ENCODE data around the gene ZDHHC11B. TPM values are rescaled to one million over a fixed set of nuclear protein-coding genes. Genes with fewer than 3 reads are reported as not detected.

Gene ZDHHC11B
- total RNA-seq, 2 experiments from 2014 or later = 14.8 to 15.1 TPM

DNA sequence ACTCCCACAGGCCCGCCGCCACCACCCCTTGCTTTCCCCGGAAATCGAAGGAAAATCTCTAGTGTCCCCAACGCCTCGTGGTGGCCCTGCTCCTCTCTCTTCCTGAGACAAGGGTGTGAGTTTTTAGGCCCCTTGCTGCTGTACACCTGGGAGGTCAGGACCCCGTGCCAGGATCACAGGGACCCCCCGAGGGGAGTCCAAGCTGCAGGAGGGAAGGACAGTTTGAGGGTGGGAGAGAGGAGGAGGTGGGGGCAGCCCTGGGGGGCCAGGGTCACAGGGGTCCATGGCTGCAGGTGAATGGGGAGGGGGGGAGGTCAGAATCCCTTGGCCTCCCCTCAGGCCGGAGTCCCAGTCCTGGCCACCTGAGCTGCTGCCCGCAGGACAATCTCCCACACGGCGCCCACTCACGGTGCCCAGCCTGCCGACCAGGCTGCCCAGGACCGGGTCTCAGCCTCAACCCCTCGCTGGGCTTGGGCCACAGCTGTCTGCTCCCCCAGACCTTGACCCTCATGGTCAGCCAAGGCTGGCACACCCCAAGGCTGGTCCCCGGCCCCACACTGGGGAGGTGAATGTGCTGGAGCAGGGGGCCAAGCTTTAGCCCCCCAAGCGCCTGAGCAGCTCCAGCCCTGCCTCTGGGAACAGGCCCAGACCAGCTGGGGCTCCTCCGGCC, 111.2 kb downstream of the ZDHHC11B start:
- peak overlapping the region in 1 of 2 donors; percentile 78 for H3K27ac ChIP-seq (ENCODE audit: low read depth in 1 of 2, low read length in 2 of 2)
- TF ChIP-seq, protein P1, sequence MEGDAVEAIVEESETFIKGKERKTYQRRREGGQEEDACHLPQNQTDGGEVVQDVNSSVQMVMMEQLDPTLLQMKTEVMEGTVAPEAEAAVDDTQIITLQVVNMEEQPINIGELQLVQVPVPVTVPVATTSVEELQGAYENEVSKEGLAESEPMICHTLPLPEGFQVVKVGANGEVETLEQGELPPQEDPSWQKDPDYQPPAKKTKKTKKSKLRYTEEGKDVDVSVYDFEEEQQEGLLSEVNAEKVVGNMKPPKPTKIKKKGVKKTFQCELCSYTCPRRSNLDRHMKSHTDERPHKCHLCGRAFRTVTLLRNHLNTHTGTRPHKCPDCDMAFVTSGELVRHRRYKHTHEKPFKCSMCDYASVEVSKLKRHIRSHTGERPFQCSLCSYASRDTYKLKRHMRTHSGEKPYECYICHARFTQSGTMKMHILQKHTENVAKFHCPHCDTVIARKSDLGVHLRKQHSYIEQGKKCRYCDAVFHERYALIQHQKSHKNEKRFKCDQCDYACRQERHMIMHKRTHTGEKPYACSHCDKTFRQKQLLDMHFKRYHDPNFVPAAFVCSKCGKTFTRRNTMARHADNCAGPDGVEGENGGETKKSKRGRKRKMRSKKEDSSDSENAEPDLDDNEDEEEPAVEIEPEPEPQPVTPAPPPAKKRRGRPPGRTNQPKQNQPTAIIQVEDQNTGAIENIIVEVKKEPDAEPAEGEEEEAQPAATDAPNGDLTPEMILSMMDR (IDR thresholded peaks at IDR 0.05) = no peak
- intact Hi-C loops (cut with DNase I, micrococcal nuclease) = loop anchor here in 1 of 2 experiments (5.0 kb wide), 1 partner anchor 469 kb away; no protein-coding TSS in a partner anchor
- Mint-ChIP-seq H3K27me3 (peaks cover 12% of the 10 kb centered on the region), H3K9me3 (no peaks in the 10 kb centered on the region), H3K36me3 (ENCODE audit: low read depth) (peaks cover 6% of the 10 kb centered on the region), H3K27ac (peak overlapping the region; percentile 95), H3K4me1 (ENCODE audit: low read depth) (peaks cover 9% of the 10 kb centered on the region), H3K4me3 (peak overlapping the region; percentile 85)
- H3K36me3 ChIP-seq (ENCODE audit: insufficient read depth, low read length) = no peaks in the 10 kb centered on the region
- ATAC-seq (ENCODE audit: poor library complexity) (no peak), DNase-seq (peak in 1 of 14 experiments; percentile 34)
- ChIA-PET CTCF (interaction anchor here (0.8 kb wide), 1 partner anchor 222 kb away, joined by 3 read pairs; no protein-coding TSS in a partner anchor), POLR2A (interaction anchor here (0.9 kb wide), 1 partner anchor 219 kb away, joined by 3 read pairs; the partner anchor contains the start of genes BRD9 and TRIP13)
- peaks cover 0 to 5% of the 10 kb centered on the region in 2 experiments for H3K9me3 ChIP-seq (ENCODE audit: control insufficient read depth in 1 of 2, insufficient read depth in 1 of 2, low read length in 2 of 2)
- peaks cover 37% of the 10 kb centered on the region for H3K4me1 ChIP-seq (ENCODE audit: insufficient read depth, low read length)
- peak overlapping the region; percentile 36 for H3K4me3 ChIP-seq (ENCODE audit: low read length)
- H3K27me3 ChIP-seq (ENCODE audit: control insufficient read depth in 1 of 2, insufficient read depth in 2 of 2, low read length in 2 of 2) = no peaks in the 10 kb centered on the region

DNA sequence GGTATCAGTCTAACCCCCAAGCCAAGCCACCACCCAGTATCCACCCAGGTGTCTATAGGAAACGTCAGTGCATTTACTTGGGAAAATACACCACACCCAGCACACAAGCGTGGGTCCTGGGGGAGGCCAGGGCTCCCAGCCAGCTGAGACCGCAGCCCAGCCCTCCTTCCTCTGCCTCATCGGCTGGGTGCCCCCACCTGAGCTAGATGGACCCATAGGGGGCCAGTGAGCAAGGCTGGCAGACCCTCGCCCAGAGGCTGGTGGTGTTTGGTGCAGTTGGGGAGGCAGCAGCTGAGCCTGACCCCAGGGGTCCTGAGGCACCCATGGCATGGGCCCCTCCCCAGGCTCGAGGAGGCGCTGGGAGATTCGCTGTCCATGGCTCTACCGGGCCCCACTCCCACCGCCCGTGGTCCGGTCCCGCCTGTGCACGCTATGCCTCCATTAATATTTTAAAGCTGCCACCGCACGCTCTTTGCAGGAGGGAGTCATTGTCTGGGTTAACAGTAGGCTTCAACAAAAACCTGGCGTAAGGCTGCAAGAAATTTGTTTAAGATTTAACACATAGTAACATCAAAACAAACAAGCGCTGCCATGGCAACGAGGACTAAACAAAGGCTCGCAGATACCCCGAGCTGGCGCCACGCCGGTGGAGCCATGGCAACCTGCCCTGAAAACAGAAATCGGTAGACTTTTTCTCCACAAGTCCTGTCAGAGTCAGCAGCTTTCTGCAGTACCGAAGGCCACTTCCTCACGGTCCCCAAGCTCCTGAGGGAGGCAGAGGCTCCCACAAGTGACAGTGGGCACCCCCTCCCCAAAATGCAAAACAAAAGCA, 112.0 kb downstream of the ZDHHC11B start:
- Mint-ChIP-seq H3K36me3 (ENCODE audit: low read depth) (peaks cover 7% of the 10 kb centered on the region), H3K9me3 (no peaks in the 10 kb centered on the region), H3K4me3 (peak overlapping the region; percentile 85), H3K4me1 (ENCODE audit: low read depth) (peaks cover 9% of the 10 kb centered on the region), H3K27ac (peak overlapping the region; percentile 95), H3K27me3 (peaks cover 12% of the 10 kb centered on the region)
- peak overlapping the region; percentile 36 for H3K4me3 ChIP-seq (ENCODE audit: low read length)
- ATAC-seq (ENCODE audit: poor library complexity) (peak; percentile 67), DNase-seq (peak; percentile 27 to 95 (median 80))
- TF ChIP-seq, protein P1 (IDR thresholded peaks at IDR 0.05) = no peak
- peaks cover 0 to 5% of the 10 kb centered on the region in 2 experiments for H3K9me3 ChIP-seq (ENCODE audit: control insufficient read depth in 1 of 2, insufficient read depth in 1 of 2, low read length in 2 of 2)
- ChIA-PET CTCF (interaction anchor here (0.8 kb wide), 1 partner anchor 222 kb away, joined by 3 read pairs; no protein-coding TSS in a partner anchor), POLR2A (interaction anchor here (0.9 kb wide), 1 partner anchor 220 kb away, joined by 3 read pairs; the partner anchor contains the start of genes BRD9 and TRIP13)
- H3K36me3 ChIP-seq (ENCODE audit: insufficient read depth, low read length) = no peaks in the 10 kb centered on the region
- peaks cover 37% of the 10 kb centered on the region for H3K4me1 ChIP-seq (ENCODE audit: insufficient read depth, low read length)
- H3K27ac ChIP-seq (ENCODE audit: low read depth in 1 of 2, low read length in 2 of 2) = peak overlapping the region in 1 of 2 donors; percentile 78
- H3K27me3 ChIP-seq (ENCODE audit: control insufficient read depth in 1 of 2, insufficient read depth in 2 of 2, low read length in 2 of 2) = no peaks in the 10 kb centered on the region
- intact Hi-C loops (cut with DNase I, micrococcal nuclease) = loop anchor here in 1 of 2 experiments (5.0 kb wide), 1 partner anchor 470 kb away; no protein-coding TSS in a partner anchor
